GM18507 (cell line): Measurements from ENCODE around the gene SND1.
A peak's percentile ranks its signal among the peaks of the same experiment; 100 is the strongest.

Source experiments
- DNase-seq: peaks from one replicate; pipeline ENCODE4 v3.0.0; 2011; ENCODE audit warnings: low read depth; ENCODE audit not compliant: insufficient read length; ENCODE audit errors: extremely low spot score
- FAIRE-seq: peaks from 2 replicates; lab custom pipeline; 2011; peaks lifted over from hg19 to GRCh38; lab: Jason Lieb, UNC

Gene SND1

GRCh38 chr7:127844165-127844564 lies 192.2 kb downstream of the SND1 start:
- FAIRE-seq (no peak), DNase-seq (no peak)

GRCh38 chr7:127844707-127845331 lies 192.8 kb downstream of the SND1 start:
- no peak for FAIRE-seq
- no peak for DNase-seq

- FAIRE-seq (no peak), DNase-seq (no peak)
These were observed 193.7 kb downstream of the SND1 start for GRCh38 chr7:127845522-127846214.

GRCh38 chr7:127847641-127848040 lies 195.6 kb downstream of the SND1 start:
- no peak for FAIRE-seq
- DNase-seq: no peak

GRCh38 chr7:127848241-127848640 lies 196.2 kb downstream of the SND1 start:
- FAIRE-seq: no peak
- no peak for DNase-seq

GRCh38 chr7:127850195-127850594 lies 198.2 kb downstream of the SND1 start:
- DNase-seq (no peak), FAIRE-seq (no peak)

GRCh38 chr7:127854383-127854782 lies 202.4 kb downstream of the SND1 start:
- FAIRE-seq: no peak
- no peak for DNase-seq

- no peak for DNase-seq
- FAIRE-seq: no peak
These were observed 205.5 kb downstream of the SND1 start for GRCh38 chr7:127857464-127857841.

GRCh38 chr7:127858091-127858914 lies 206.3 kb downstream of the SND1 start:
- FAIRE-seq: peak; percentile 48
- DNase-seq: no peak

GRCh38 chr7:127858915-127859189 lies 206.9 kb downstream of the SND1 start:
- DNase-seq: no peak
- FAIRE-seq: no peak

- no peak for FAIRE-seq
- no peak for DNase-seq
These were observed 207.3 kb downstream of the SND1 start for GRCh38 chr7:127859330-127859729.

GRCh38 chr7:127862525-127862924 lies 210.5 kb downstream of the SND1 start:
- FAIRE-seq: no peak

GRCh38 chr7:127863082-127863481 lies 211.1 kb downstream of the SND1 start:
- DNase-seq (no peak), FAIRE-seq (no peak)

More at GRCh38 chr7:127862525-127862924, 210.5 kb downstream of the SND1 start:
- DNase-seq: no peak

GRCh38 chr7:127865466-127865865 lies 213.5 kb downstream of the SND1 start:
- DNase-seq (no peak), FAIRE-seq (no peak)

GRCh38 chr7:127870231-127870907 lies 218.4 kb downstream of the SND1 start:
- DNase-seq (no peak), FAIRE-seq (peak; percentile 35)

- DNase-seq (no peak), FAIRE-seq (no peak)
These were observed 219.2 kb downstream of the SND1 start for GRCh38 chr7:127871226-127871625.

GRCh38 chr7:127872122-127872521 lies 220.1 kb downstream of the SND1 start:
- peak; percentile 18 for FAIRE-seq
- no peak for DNase-seq

- no peak for FAIRE-seq
These were observed 221.2 kb downstream of the SND1 start for GRCh38 chr7:127873151-127873550.

GRCh38 chr7:127873715-127874636 lies 222.0 kb downstream of the SND1 start:
- DNase-seq (no peak), FAIRE-seq (no peak)

More at GRCh38 chr7:127873151-127873550, 221.2 kb downstream of the SND1 start:
- DNase-seq: no peak
